Natural killer cell (primary cell): ENCODE results near the gene BIRC7. TPM values are rescaled to one million over a fixed set of nuclear protein-coding genes. Genes with fewer than 3 reads are reported as not detected.

ENCODE experiments used
- ATAC-seq, 3 donors: fragments of 150-1000 bp in 2 of 3; fragments of 200-7000 bp in 1 of 3; cut with Tn5 transposase; 1 replicate in 1 of 3; 2 replicates in 2 of 3; pipeline ENCODE4 v1.10.0; 2021; ENCODE audit warnings: mild to moderate bottlenecking in 2 of 3, moderate library complexity in 2 of 3
- DNase-seq, 2 donors: peaks; one replicate each; pipeline versions ENCODE4 v3.0.0 to v3.0.0-alpha.2; 2013 to 2021; ENCODE audit warnings: mixed read lengths in 1 of 2
- H3K27ac ChIP-seq: one replicate; pipeline ENCODE4 v1.5.1; 2013; ENCODE audit warnings: mild to moderate bottlenecking, low read length
- H3K27me3 ChIP-seq: one replicate; pipeline ENCODE4 v1.6.1; 2013; ENCODE audit warnings: low read length; ENCODE audit not compliant: control insufficient read depth, insufficient read depth
- H3K36me3 ChIP-seq: one replicate; pipeline ENCODE4 v1.6.1; 2013; ENCODE audit warnings: low read length; ENCODE audit not compliant: control insufficient read depth, insufficient read depth
- H3K4me1 ChIP-seq: one replicate; pipeline ENCODE4 v1.6.1; 2013; ENCODE audit warnings: low read length; ENCODE audit not compliant: control insufficient read depth, insufficient read depth
- H3K4me3 ChIP-seq: one replicate; pipeline ENCODE4 v1.5.1; 2013; ENCODE audit warnings: low read length
- H3K9me3 ChIP-seq: one replicate; pipeline ENCODE4 v1.6.1; 2013; ENCODE audit warnings: low read length; ENCODE audit not compliant: control insufficient read depth, insufficient read depth
- H3K27ac Mint-ChIP-seq, 2 donors: one replicate each; pipeline ENCODE4 v1.8.0; 2022; ENCODE audit warnings: mild to moderate bottlenecking in 2 of 2, mixed read lengths in 2 of 2, moderate library complexity in 1 of 2
- H3K27me3 Mint-ChIP-seq, 2 donors: one replicate each; pipeline ENCODE4 v1.8.0; 2022; ENCODE audit warnings: low read depth in 2 of 2, mixed read lengths in 2 of 2
- H3K36me3 Mint-ChIP-seq: one replicate; pipeline ENCODE4 v1.8.0; 2022; ENCODE audit warnings: mixed read lengths
- H3K4me1 Mint-ChIP-seq, 2 donors: one replicate each; pipeline ENCODE4 v1.8.0; 2022; ENCODE audit warnings: mixed read lengths in 2 of 2
- H3K4me3 Mint-ChIP-seq: one replicate; pipeline ENCODE4 v1.8.0; 2022; ENCODE audit warnings: mild to moderate bottlenecking, moderate library complexity, mixed read lengths
- H3K9me3 Mint-ChIP-seq, 2 donors: one replicate each; pipeline ENCODE4 v1.8.0; 2022; ENCODE audit warnings: mixed read lengths in 2 of 2
- CTCF ChIP-seq: fragments of 200-600 bp; IDR thresholded peaks from one replicate; pipeline ENCODE4 v1.8.0; 2022; ENCODE audit warnings: antibody characterized with exemption
- WGBS: methylation state at CpG from one replicate; pipeline ENCODE4 v1.1.7; 2013; ENCODE audit warnings: missing lambda C conversion rate; ENCODE audit not compliant: insufficient coverage; 5-methylcytosine and 5-hydroxymethylcytosine counted together
- intact Hi-C: fragments of 100-400 bp; cut with micrococcal nuclease; formaldehyde crosslinking; loops from one replicate; pipeline ENCODE4 v1.14.2; 2022
- total RNA-seq, 4 donors: library from RNA; stranded (reverse); fragments of 120-200 nt in 1 of 4; gene quantifications; one replicate each; pipeline versions ENCODE4 v1.2.3 to v1.2.4, GENCODE V29; 2013 to 2022

The BIRC7 gene
- total RNA-seq, 3 donors from 2014 or later (not counting 1 experiment from before 2014, with no cell fraction given): not detected

- Histone ChIP-seq H3K27ac (no peak overlapping the region), H3K4me1 (peaks cover 4% of the 10 kb centered on the region), H3K36me3 (no peaks in the 10 kb centered on the region), H3K27me3 (peaks cover 20% of the 10 kb centered on the region), H3K9me3 (no peaks in the 10 kb centered on the region), H3K4me3 (no peak overlapping the region)
- no peak for DNase-seq
- intact Hi-C loops: no loop called here
- no peak for ATAC-seq
- WGBS: 52% methylated on average over 31 of the region's 31 CpGs
- Mint-ChIP-seq H3K27ac (no peak overlapping the region), H3K4me1 (no peaks in the 10 kb centered on the region), H3K27me3 (peaks cover 33 to 38% of the 10 kb centered on the region in 2 donors), H3K36me3 (no peaks in the 10 kb centered on the region), H3K9me3 (no peaks in the 10 kb centered on the region), H3K4me3 (no peak overlapping the region)
- no peak for TF ChIP-seq CTCF
These were observed 20.4 kb downstream of the BIRC7 start for GRCh38 chr20:63255931-63256704.

- no peak overlapping the region for H3K27ac ChIP-seq
- ATAC-seq: no peak
- DNase-seq: no peak
- intact Hi-C loops: no loop called here
- H3K27me3 Mint-ChIP-seq: peaks cover 33 to 38% of the 10 kb centered on the region in 2 donors
- H3K4me1 Mint-ChIP-seq: no peaks in the 10 kb centered on the region
- H3K27me3 ChIP-seq: peaks cover 17% of the 10 kb centered on the region
- H3K4me1 ChIP-seq: peaks cover 6% of the 10 kb centered on the region
- H3K27ac Mint-ChIP-seq: no peak overlapping the region
- WGBS: 91% methylated on average over 4 of the region's 4 CpGs
- H3K4me3 ChIP-seq: no peak overlapping the region
- H3K36me3 Mint-ChIP-seq: no peaks in the 10 kb centered on the region
- no peaks in the 10 kb centered on the region for H3K9me3 Mint-ChIP-seq
- H3K9me3 ChIP-seq: no peaks in the 10 kb centered on the region
- H3K36me3 ChIP-seq: no peaks in the 10 kb centered on the region
- H3K4me3 Mint-ChIP-seq: no peak overlapping the region
- TF ChIP-seq CTCF: no peak
These were observed 21.2 kb downstream of the BIRC7 start for GRCh38 chr20:63256954-63257353.

- Histone ChIP-seq H3K36me3 (no peaks in the 10 kb centered on the region), H3K27me3 (peaks cover 11% of the 10 kb centered on the region), H3K4me3 (no peak overlapping the region), H3K9me3 (no peaks in the 10 kb centered on the region), H3K27ac (no peak overlapping the region), H3K4me1 (peaks cover 11% of the 10 kb centered on the region)
- H3K9me3 Mint-ChIP-seq: no peaks in the 10 kb centered on the region
- intact Hi-C loops: no loop called here
- H3K4me3 Mint-ChIP-seq: no peak overlapping the region
- H3K27ac Mint-ChIP-seq: no peak overlapping the region
- H3K4me1 Mint-ChIP-seq: peaks cover 0 to 6% of the 10 kb centered on the region in 2 donors
- DNase-seq (no peak), ATAC-seq (no peak)
- no peak for TF ChIP-seq CTCF
- H3K27me3 Mint-ChIP-seq: peaks cover 31 to 35% of the 10 kb centered on the region in 2 donors
- WGBS: 94% methylated on average over 11 of the region's 13 CpGs
- no peaks in the 10 kb centered on the region for H3K36me3 Mint-ChIP-seq
These were observed 21.9 kb downstream of the BIRC7 start for GRCh38 chr20:63257629-63258028.

- Histone ChIP-seq H3K36me3 (no peaks in the 10 kb centered on the region), H3K9me3 (no peaks in the 10 kb centered on the region), H3K4me1 (peaks cover 7% of the 10 kb centered on the region), H3K4me3 (no peak overlapping the region), H3K27me3 (peaks cover 9% of the 10 kb centered on the region), H3K27ac (no peak overlapping the region)
- no peak for DNase-seq
- no peaks in the 10 kb centered on the region for H3K36me3 Mint-ChIP-seq
- peaks cover 25 to 29% of the 10 kb centered on the region in 2 donors for H3K27me3 Mint-ChIP-seq
- intact Hi-C loops: no loop called here
- no peak for TF ChIP-seq CTCF
- ATAC-seq: no peak
- 60% methylated on average over 8 of the region's 8 CpGs for WGBS
- no peak overlapping the region for H3K4me3 Mint-ChIP-seq
- H3K9me3 Mint-ChIP-seq: no peaks in the 10 kb centered on the region
- peaks cover 0 to 6% of the 10 kb centered on the region in 2 donors for H3K4me1 Mint-ChIP-seq
- no peak overlapping the region for H3K27ac Mint-ChIP-seq
These were observed 23.1 kb downstream of the BIRC7 start for GRCh38 chr20:63258781-63259180.
